Ascending aorta (tissue), 2 donors: ENCODE measurements around the gene C15orf61. TPM values are rescaled to one million over a fixed set of nuclear protein-coding genes. Genes with fewer than 3 reads are reported as not detected.

Experiments
- DNase-seq, 2 donors: peaks; one replicate each; pipeline ENCODE4 v3.0.0-alpha.2; 2019; ENCODE audit warnings: low spot score in 2 of 2
- H3K27ac ChIP-seq, 2 donors: fragments of 200-600 bp; sonication (generic); one replicate each; pipeline ENCODE4 v1.5.1; 2016 to 2017; ENCODE audit warnings: mild to moderate bottlenecking in 1 of 2
- H3K27me3 ChIP-seq: fragments of 200-600 bp; sonication (generic); one replicate; pipeline ENCODE4 v1.5.1; 2017
- H3K36me3 ChIP-seq, 2 donors: fragments of 200-600 bp; sonication (generic); one replicate each; pipeline ENCODE4 v1.5.1; 2016
- H3K4me1 ChIP-seq, 2 donors: fragments of 200-600 bp; sonication (generic); one replicate each; pipeline ENCODE4 v1.5.1; 2016 to 2017; ENCODE audit warnings: mild to moderate bottlenecking in 1 of 2
- H3K4me3 ChIP-seq, 2 donors: fragments of 200-600 bp; sonication (generic); one replicate each; pipeline ENCODE4 v1.5.1; 2016 to 2017; ENCODE audit warnings: mild to moderate bottlenecking in 1 of 2
- H3K9me3 ChIP-seq, 2 donors: fragments of 200-600 bp; sonication (generic); one replicate each; pipeline ENCODE4 v1.5.1; 2016
- intact Hi-C: fragments of 100-400 bp; cut with DNase I; formaldehyde crosslinking; loops from one replicate; pipeline ENCODE4 v1.15.1; 2023
- total RNA-seq: library from RNA; depleted of rRNA; stranded (reverse); fragments of >200 nt; gene quantifications from one replicate; pipeline ENCODE4 v1.1.0, GENCODE V29; 2016
- TF ChIP-seq, protein P1 (sequence below), 3 experiments: fragments of 200-600 bp in 2 of 3; fragments of 450-650 bp in 1 of 3; sonication (generic) in 2 of 3; IDR thresholded peaks; one replicate each; pipeline ENCODE4 v1.5.1; 2016 to 2019; ENCODE audit warnings: antibody characterized with exemption in 3 of 3, mild to moderate bottlenecking in 1 of 3, moderate library complexity in 1 of 3

The C15orf61 gene
- total RNA-seq, 1 donor from 2014 or later, result 2.3 TPM

DNA sequence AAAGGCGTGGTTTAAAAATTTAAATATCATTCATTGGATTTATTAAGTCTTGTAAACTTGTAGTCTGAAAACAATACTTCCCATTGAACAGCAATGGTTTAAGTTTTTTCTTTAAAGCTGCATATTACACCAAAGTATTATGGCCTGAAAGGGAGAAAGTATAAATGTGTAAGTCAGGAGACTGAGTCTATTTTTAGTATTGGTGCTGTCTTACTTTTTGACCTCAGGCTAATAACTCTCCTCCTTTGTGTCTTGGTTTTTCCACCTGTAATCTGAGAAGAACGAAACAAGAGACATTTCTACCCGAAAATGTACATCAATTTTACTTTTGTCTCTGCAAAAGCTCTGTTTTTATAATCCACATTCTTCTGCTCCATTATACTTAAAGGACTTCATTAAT is 7.6 kb downstream of the C15orf61 start:
- peaks cover 0 to 2% of the 10 kb centered on the region in 2 donors for H3K4me1 ChIP-seq
- TF ChIP-seq, protein P1, sequence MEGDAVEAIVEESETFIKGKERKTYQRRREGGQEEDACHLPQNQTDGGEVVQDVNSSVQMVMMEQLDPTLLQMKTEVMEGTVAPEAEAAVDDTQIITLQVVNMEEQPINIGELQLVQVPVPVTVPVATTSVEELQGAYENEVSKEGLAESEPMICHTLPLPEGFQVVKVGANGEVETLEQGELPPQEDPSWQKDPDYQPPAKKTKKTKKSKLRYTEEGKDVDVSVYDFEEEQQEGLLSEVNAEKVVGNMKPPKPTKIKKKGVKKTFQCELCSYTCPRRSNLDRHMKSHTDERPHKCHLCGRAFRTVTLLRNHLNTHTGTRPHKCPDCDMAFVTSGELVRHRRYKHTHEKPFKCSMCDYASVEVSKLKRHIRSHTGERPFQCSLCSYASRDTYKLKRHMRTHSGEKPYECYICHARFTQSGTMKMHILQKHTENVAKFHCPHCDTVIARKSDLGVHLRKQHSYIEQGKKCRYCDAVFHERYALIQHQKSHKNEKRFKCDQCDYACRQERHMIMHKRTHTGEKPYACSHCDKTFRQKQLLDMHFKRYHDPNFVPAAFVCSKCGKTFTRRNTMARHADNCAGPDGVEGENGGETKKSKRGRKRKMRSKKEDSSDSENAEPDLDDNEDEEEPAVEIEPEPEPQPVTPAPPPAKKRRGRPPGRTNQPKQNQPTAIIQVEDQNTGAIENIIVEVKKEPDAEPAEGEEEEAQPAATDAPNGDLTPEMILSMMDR (IDR thresholded peaks at IDR 0.05), result no peak
- H3K4me3 ChIP-seq, result no peak overlapping the region
- no peak overlapping the region for H3K27ac ChIP-seq
- DNase-seq, result no peak
- no peaks in the 10 kb centered on the region for H3K27me3 ChIP-seq
- intact Hi-C loops, result no loop called here
- peaks cover 0 to 20% of the 10 kb centered on the region in 2 donors for H3K36me3 ChIP-seq
- no peaks in the 10 kb centered on the region for H3K9me3 ChIP-seq

DNA sequence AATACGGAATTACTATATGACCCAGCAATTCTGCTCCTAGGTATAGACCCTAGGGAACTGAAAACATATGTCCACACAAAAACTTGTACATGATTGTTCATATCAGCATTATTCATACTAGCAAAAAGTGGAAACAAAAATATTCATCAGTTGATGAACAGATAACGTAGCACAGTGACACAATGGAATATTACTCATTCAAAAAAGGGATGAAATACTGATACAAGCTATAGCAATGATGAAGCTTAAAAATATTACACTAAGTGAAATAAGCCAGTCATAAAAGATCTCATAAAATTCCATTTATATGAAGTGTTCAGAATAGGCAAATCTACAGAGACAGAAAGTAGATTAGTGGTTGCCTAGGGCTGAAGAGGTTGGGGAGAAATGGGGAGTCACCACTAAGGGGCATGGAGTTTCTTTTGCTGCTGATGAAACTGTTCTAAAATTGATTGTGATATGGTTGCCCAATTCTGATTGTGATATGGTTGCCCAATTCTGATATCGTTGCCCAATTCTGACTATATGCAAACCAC is 10.5 kb downstream of the C15orf61 start:
- TF ChIP-seq, protein P1 (IDR thresholded peaks at IDR 0.05), result no peak
- Histone ChIP-seq H3K27ac (no peak overlapping the region), H3K9me3 (no peaks in the 10 kb centered on the region), H3K36me3 (peaks cover 0 to 20% of the 10 kb centered on the region in 2 donors), H3K27me3 (no peaks in the 10 kb centered on the region), H3K4me1 (no peaks in the 10 kb centered on the region), H3K4me3 (no peak overlapping the region)
- DNase-seq, result no peak
- intact Hi-C loops, result no loop called here

DNA sequence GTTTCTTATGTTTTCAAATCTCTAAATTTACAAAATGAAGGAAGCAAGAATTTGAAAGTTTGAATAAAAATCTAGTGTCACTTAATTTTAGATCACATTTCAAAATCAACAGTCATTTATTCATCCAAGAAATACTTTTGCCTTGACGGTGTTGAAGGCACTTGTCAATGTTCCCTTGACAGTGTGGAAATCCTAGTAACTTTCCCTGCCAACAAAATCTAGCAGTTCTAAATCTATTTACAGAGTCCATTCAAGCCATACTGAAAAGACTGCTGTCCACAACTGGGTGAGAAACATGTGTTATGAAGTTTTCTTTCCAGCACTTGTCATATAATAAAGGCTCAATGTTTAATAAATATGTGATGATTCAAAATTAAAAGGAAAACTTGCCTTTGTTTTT is 12.9 kb downstream of the C15orf61 start:
- Histone ChIP-seq H3K4me3 (no peak overlapping the region), H3K4me1 (no peaks in the 10 kb centered on the region), H3K27me3 (no peaks in the 10 kb centered on the region), H3K9me3 (no peaks in the 10 kb centered on the region), H3K36me3 (no peaks in the 10 kb centered on the region), H3K27ac (no peak overlapping the region)
- intact Hi-C loops, result no loop called here
- no peak for DNase-seq
- TF ChIP-seq, protein P1 (IDR thresholded peaks at IDR 0.05), result no peak

DNA sequence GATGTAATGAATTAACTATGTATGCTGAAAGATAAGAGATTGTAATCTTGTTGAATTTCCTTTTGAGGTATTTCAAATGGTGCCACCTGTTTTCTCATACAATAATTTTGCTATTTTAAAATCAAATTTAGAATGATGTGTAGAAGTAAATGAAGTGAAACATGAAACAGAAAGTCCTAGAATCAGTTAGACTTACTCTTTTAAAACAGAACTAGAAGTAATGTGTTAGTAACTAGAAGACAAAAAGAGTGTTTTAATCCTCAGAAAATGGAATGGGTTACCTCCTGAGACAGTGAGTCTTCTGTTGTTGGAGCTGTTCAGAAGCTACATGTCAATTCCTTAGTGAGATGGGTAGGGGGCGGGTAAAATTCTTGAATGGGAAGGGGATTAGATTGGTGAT is 13.4 kb downstream of the C15orf61 start:
- no peaks in the 10 kb centered on the region for H3K27me3 ChIP-seq
- H3K4me1 ChIP-seq, result no peaks in the 10 kb centered on the region
- no peaks in the 10 kb centered on the region for H3K9me3 ChIP-seq
- TF ChIP-seq, protein P1 (IDR thresholded peaks at IDR 0.05), result no peak
- no peak overlapping the region for H3K27ac ChIP-seq
- no peak overlapping the region for H3K4me3 ChIP-seq
- intact Hi-C loops, result no loop called here
- H3K36me3 ChIP-seq, result no peaks in the 10 kb centered on the region
- DNase-seq, result no peak

DNA sequence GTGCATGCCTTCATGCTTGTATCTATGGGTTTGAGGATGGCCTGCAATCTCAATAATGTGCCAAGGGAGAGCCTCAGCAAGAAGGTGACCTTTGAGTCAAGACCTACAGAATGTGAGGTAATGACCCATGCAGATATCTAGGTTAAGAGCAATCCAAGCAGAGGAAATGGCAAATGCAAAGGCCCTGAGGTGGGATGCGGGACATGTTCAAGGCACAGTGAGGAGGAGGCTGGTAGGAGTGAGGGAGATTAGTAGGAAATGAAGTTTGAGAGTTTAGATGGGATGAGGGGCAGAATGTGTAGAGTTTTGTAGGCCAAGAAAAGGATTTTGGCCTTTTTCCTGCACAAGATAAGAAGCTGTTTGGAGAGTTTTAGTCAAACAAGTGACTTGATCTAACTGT is 16.8 kb downstream of the C15orf61 start:
- H3K9me3 ChIP-seq, result no peaks in the 10 kb centered on the region
- no peaks in the 10 kb centered on the region for H3K4me1 ChIP-seq
- TF ChIP-seq, protein P1 (IDR thresholded peaks at IDR 0.05), result no peak
- intact Hi-C loops, result no loop called here
- no peak for DNase-seq
- no peaks in the 10 kb centered on the region for H3K27me3 ChIP-seq
- H3K27ac ChIP-seq, result no peak overlapping the region
- H3K4me3 ChIP-seq, result no peak overlapping the region
- H3K36me3 ChIP-seq, result no peaks in the 10 kb centered on the region
